ENCODE measurements around the gene VPS13D.

GRCh38 chr1:12469990-12470389 lies 240.2 kb downstream of the VPS13D start:
- TF ChIP-seq CTCF (IDR thresholded peaks at IDR 0.05; ENCODE audit: low read length) (no peak), EZH2 (IDR thresholded peaks at IDR 0.05; ENCODE audit: borderline replicate concordance, low read length) (no peak)
